Amniotic epithelial cell (primary cell): ENCODE measurements around the gene GPATCH2L.
A peak's percentile ranks its signal among the peaks of the same experiment; 100 is the strongest.

ENCODE experiments used
- DNase-seq: peaks from one replicate; pipeline ENCODE4 v3.0.0-alpha.2; 2010; ENCODE audit warnings: low read depth

Gene GPATCH2L

GRCh38 chr14:76257842-76258397 lies 106.2 kb downstream of the GPATCH2L start:
- no peak for DNase-seq

GRCh38 chr14:76259029-76259735 lies 107.5 kb downstream of the GPATCH2L start:
- DNase-seq = no peak

- no peak for DNase-seq
Observed at GRCh38 chr14:76260749-76261148, 109.0 kb downstream of the GPATCH2L start.

GRCh38 chr14:76261371-76261811 lies 109.7 kb downstream of the GPATCH2L start:
- peak; percentile 45 for DNase-seq

- DNase-seq = no peak
Observed at GRCh38 chr14:76262641-76263040, 110.9 kb downstream of the GPATCH2L start.
